ENCODE results near the gene AQP10.

The AQP10 gene

GRCh38 chr1:154344977-154345837, 24.3 kb downstream of the AQP10 start:
- DNase-seq (ENCODE audit: insufficient read length, low spot score) (no peak), FAIRE-seq (no peak)
- TF ChIP-seq, protein P1, sequence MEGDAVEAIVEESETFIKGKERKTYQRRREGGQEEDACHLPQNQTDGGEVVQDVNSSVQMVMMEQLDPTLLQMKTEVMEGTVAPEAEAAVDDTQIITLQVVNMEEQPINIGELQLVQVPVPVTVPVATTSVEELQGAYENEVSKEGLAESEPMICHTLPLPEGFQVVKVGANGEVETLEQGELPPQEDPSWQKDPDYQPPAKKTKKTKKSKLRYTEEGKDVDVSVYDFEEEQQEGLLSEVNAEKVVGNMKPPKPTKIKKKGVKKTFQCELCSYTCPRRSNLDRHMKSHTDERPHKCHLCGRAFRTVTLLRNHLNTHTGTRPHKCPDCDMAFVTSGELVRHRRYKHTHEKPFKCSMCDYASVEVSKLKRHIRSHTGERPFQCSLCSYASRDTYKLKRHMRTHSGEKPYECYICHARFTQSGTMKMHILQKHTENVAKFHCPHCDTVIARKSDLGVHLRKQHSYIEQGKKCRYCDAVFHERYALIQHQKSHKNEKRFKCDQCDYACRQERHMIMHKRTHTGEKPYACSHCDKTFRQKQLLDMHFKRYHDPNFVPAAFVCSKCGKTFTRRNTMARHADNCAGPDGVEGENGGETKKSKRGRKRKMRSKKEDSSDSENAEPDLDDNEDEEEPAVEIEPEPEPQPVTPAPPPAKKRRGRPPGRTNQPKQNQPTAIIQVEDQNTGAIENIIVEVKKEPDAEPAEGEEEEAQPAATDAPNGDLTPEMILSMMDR (IDR thresholded peaks at IDR 0.05; ENCODE audit: insufficient read depth, missing control alignments), result peak; percentile 48

DNA sequence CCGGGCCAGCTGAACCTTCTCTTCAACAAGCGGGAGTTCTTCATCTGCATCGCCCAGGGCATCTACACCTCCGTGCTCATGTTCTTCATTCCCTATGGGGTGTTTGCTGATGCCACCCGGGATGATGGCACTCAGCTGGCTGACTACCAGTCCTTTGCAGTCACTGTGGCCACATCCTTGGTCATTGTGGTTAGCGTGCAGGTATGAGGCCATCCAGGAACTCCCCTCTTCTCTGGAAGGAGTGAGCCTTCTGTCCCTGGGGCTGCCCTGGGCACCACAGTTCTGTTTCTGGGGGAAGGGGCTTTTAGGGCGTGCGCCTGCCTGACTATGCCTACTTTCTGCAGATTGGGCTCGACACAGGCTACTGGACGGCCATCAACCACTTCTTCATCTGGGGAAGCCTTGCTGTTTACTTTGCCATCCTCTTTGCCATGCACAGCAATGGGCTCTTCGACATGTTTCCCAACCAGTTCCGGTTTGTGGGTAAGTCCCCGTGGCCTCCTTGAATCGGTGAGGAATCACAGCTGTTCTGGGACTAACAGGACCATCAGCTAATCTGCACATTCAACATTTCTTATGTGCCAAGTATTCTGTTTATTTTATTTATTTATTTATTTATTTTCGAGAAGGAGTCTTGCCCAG, 25.5 kb downstream of the AQP10 start:
- TF ChIP-seq, protein P1 (IDR thresholded peaks at IDR 0.05; ENCODE audit: insufficient read depth, missing control alignments), result no peak
- DNase-seq (ENCODE audit: insufficient read length, low spot score), result no peak
- FAIRE-seq, result no peak

DNA sequence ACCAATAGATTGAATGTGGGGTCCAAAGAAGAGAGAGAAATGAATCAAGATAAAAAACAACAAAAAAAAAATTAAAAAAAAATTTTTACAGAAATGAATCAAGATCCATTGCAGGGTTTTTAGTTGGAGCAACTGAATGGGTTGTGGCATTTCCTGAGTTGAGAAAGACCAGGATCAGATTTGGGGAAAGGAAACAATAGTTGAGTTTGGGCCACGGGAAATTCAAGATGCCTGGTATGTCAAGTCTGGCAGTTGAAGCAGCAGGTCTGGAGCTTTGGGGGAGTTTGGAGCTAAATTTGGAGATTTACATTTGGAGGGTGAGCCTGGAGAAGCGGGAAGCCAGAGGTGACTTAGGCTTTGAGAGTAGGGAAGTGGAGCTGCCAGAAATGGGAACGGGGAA, 27.1 kb downstream of the AQP10 start:
- no peak for DNase-seq (ENCODE audit: insufficient read length, low spot score)
- FAIRE-seq, result no peak
- TF ChIP-seq, protein P1 (IDR thresholded peaks at IDR 0.05; ENCODE audit: insufficient read depth, missing control alignments), result no peak

DNA sequence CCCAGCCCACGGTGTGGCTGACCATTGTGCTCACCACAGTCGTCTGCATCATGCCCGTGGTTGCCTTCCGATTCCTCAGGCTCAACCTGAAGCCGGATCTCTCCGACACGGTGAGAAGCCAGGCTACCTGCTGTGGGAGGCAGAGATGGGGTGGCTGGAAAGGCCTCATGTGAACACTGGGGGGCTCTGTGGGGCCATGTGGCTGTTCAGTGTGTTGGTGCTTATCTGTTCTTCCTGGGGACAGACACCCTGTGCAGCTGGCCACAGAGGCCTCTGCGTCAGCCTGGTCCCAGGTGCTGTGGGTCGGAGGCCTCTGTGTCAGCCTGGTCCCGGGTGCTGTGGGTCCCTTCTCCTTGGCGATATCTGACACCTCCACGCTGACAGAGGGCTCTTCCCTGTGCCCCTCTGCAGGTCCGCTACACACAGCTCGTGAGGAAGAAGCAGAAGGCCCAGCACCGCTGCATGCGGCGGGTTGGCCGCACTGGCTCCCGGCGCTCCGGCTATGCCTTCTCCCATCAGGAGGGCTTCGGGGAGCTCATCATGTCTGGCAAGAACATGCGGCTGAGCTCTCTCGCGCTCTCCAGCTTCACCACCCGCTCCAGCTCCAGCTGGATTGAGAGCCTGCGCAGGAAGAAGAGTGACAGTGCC, 27.7 kb downstream of the AQP10 start:
- no peak for DNase-seq (ENCODE audit: insufficient read length, low spot score)
- TF ChIP-seq, protein P1 (IDR thresholded peaks at IDR 0.05; ENCODE audit: insufficient read depth, missing control alignments), result no peak
- FAIRE-seq, result no peak

DNA sequence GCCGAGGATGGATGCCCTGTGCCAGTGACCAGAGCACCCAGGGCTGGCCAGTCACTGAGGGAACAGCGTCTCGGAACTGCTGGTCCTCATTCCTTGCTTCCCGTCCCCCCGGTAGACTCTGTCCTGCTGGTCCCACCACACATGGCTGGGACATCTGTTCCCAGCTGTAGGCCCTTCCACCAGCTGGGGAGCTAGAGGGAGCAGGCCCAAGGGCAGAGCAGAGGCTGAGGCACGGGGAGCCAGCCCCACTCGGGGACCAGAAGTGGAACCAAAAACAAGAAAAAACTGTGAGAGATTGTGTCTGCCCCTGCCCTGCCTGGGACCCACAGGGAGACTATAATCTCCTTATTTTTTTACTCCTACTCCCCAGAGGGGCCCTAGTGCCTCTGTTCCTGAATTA, 28.2 kb downstream of the AQP10 start:
- no peak for DNase-seq (ENCODE audit: insufficient read length, low spot score)
- TF ChIP-seq, protein P1 (IDR thresholded peaks at IDR 0.05; ENCODE audit: insufficient read depth, missing control alignments), result no peak
- FAIRE-seq, result no peak

GRCh38 chr1:154350383-154350782, 29.5 kb downstream of the AQP10 start:
- no peak for DNase-seq (ENCODE audit: insufficient read length, low spot score)
- TF ChIP-seq, protein P1 (IDR thresholded peaks at IDR 0.05; ENCODE audit: insufficient read depth, missing control alignments), result no peak
- FAIRE-seq, result no peak

Data from D721Med (cell line).